ENCODE data around the gene TEPSIN.

DNA sequence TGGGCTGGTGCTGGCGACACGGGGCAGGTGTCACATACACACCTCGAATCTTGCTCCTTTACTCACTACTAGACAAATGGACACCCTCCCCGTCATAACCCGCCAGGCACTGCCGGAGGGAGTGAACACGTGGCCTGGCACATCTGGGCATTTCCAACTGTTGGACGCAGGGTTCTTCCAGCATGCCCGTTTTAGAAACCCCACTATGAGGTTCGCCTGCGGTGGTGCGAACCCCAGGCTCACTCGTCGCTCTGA is 9.3 kb downstream of the TEPSIN start:
- TF ChIP-seq, protein P1, sequence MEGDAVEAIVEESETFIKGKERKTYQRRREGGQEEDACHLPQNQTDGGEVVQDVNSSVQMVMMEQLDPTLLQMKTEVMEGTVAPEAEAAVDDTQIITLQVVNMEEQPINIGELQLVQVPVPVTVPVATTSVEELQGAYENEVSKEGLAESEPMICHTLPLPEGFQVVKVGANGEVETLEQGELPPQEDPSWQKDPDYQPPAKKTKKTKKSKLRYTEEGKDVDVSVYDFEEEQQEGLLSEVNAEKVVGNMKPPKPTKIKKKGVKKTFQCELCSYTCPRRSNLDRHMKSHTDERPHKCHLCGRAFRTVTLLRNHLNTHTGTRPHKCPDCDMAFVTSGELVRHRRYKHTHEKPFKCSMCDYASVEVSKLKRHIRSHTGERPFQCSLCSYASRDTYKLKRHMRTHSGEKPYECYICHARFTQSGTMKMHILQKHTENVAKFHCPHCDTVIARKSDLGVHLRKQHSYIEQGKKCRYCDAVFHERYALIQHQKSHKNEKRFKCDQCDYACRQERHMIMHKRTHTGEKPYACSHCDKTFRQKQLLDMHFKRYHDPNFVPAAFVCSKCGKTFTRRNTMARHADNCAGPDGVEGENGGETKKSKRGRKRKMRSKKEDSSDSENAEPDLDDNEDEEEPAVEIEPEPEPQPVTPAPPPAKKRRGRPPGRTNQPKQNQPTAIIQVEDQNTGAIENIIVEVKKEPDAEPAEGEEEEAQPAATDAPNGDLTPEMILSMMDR (IDR thresholded peaks at IDR 0.05) = no peak
- TF ChIP-seq POLR2A (IDR thresholded peaks at IDR 0.05) = no peak
- TF ChIP-seq POLR2AphosphoS5 (IDR thresholded peaks at IDR 0.05; ENCODE audit: insufficient read depth in 1 of 2, low read depth in 1 of 2) = no peak
